H9 (cell line): ENCODE measurements around the gene PLD1. TPM values are rescaled to one million over a fixed set of nuclear protein-coding genes. Genes with fewer than 3 reads are reported as not detected.

ENCODE experiments used
- DNase-seq: peaks from one replicate; pipeline ENCODE4 v3.0.0-alpha.2; 2017
- H2AFZ ChIP-seq: one replicate; pipeline ENCODE4 v1.6.1; 2013; ENCODE audit warnings: mild to moderate bottlenecking, low read length, control low read depth, moderate library complexity
- H2AK5ac ChIP-seq: 2 replicates; pipeline ENCODE4 v1.6.1; 2013; ENCODE audit warnings: low read length, control low read depth, mixed read lengths; ENCODE audit not compliant: insufficient read length
- H2BK120ac ChIP-seq: one replicate; pipeline ENCODE4 v1.6.1; 2013; ENCODE audit warnings: low read depth, mild to moderate bottlenecking, low read length, control low read depth, inconsistent platforms; ENCODE audit not compliant: poor library complexity, severe bottlenecking
- H2BK12ac ChIP-seq: 2 replicates; pipeline ENCODE4 v1.6.1; 2013; ENCODE audit warnings: low read length, control low read depth, mixed read lengths, low read depth; ENCODE audit not compliant: insufficient read length
- H2BK15ac ChIP-seq: 2 replicates; pipeline ENCODE4 v1.6.1; 2013; ENCODE audit warnings: low read depth, low read length, control low read depth
- H2BK20ac ChIP-seq: one replicate; pipeline ENCODE4 v1.6.1; 2013; ENCODE audit warnings: low read depth, mild to moderate bottlenecking, low read length, control low read depth, inconsistent platforms; ENCODE audit not compliant: poor library complexity, severe bottlenecking
- H2BK5ac ChIP-seq: 2 replicates; pipeline ENCODE4 v1.6.1; 2013; ENCODE audit warnings: low read length, control low read depth, mixed read lengths; ENCODE audit not compliant: insufficient read length
- H3K14ac ChIP-seq: 2 replicates; pipeline ENCODE4 v1.6.1; 2013; ENCODE audit warnings: low read length, control low read depth; ENCODE audit not compliant: insufficient read depth
- H3K18ac ChIP-seq: 2 replicates; pipeline ENCODE4 v1.6.1; 2013; ENCODE audit warnings: low read depth, mild to moderate bottlenecking, mixed read lengths, low read length, control low read depth; ENCODE audit not compliant: insufficient read length
- H3K23ac ChIP-seq: 2 replicates; pipeline ENCODE4 v1.6.1; 2013; ENCODE audit warnings: low read length, control low read depth, mixed read lengths, low read depth; ENCODE audit not compliant: insufficient read length
- H3K23me2 ChIP-seq: 2 replicates; pipeline ENCODE4 v1.6.1; 2013; ENCODE audit warnings: low read depth, mild to moderate bottlenecking, mixed read lengths, low read length, control low read depth; ENCODE audit not compliant: insufficient read length, poor library complexity, severe bottlenecking
- H3K27ac ChIP-seq: 2 replicates; pipeline ENCODE4 v1.5.1; 2013; ENCODE audit warnings: low read length, control low read depth, mixed read lengths, low read depth; ENCODE audit not compliant: insufficient read length
- H3K27me3 ChIP-seq: 2 replicates; pipeline ENCODE4 v1.6.1; 2013; ENCODE audit warnings: low read length, control low read depth, inconsistent platforms; ENCODE audit not compliant: insufficient read depth
- H3K4ac ChIP-seq: 2 replicates; pipeline ENCODE4 v1.6.1; 2013; ENCODE audit warnings: low read depth, mild to moderate bottlenecking, control low read depth, inconsistent platforms, low read length, moderate library complexity
- H3K4me1 ChIP-seq: 2 replicates; pipeline ENCODE4 v1.6.1; 2013; ENCODE audit warnings: low read length, control low read depth, inconsistent platforms; ENCODE audit not compliant: insufficient read depth
- H3K4me2 ChIP-seq: 2 replicates; pipeline ENCODE4 v1.6.1; 2013; ENCODE audit warnings: low read length, control low read depth, mixed read lengths; ENCODE audit not compliant: insufficient read length, insufficient read depth
- H3K56ac ChIP-seq: 2 replicates; pipeline ENCODE4 v1.6.1; 2013; ENCODE audit warnings: low read depth, mild to moderate bottlenecking, mixed read lengths, low read length, control low read depth; ENCODE audit not compliant: insufficient read length
- H3K79me1 ChIP-seq: 2 replicates; pipeline ENCODE4 v1.6.1; 2013; ENCODE audit warnings: low read depth, mild to moderate bottlenecking, moderate library complexity, low read length, control low read depth, inconsistent platforms; ENCODE audit not compliant: insufficient read depth, poor library complexity, severe bottlenecking
- H3K79me2 ChIP-seq: 2 replicates; pipeline ENCODE4 v1.6.1; 2013; ENCODE audit warnings: low read length, control low read depth, inconsistent platforms; ENCODE audit not compliant: insufficient read depth
- H3K9ac ChIP-seq: 2 replicates; pipeline ENCODE4 v1.6.1; 2013; ENCODE audit warnings: low read length, control low read depth, mixed read lengths; ENCODE audit not compliant: insufficient read length; ENCODE audit errors: extremely low read depth
- H3K9me3 ChIP-seq: one replicate; pipeline ENCODE4 v1.6.1; 2013; ENCODE audit warnings: low read depth, low read length, inconsistent platforms; ENCODE audit not compliant: control insufficient read depth
- H3T11ph ChIP-seq: one replicate; pipeline ENCODE4 v1.6.1; 2013; ENCODE audit warnings: mild to moderate bottlenecking, low read length, control low read depth, inconsistent platforms
- H4K20me1 ChIP-seq: one replicate; pipeline ENCODE4 v1.6.1; 2013; ENCODE audit not compliant: control insufficient read depth, insufficient read length, insufficient read depth
- H4K5ac ChIP-seq: 2 replicates; pipeline ENCODE4 v1.6.1; 2013; ENCODE audit warnings: low read depth, mild to moderate bottlenecking, mixed read lengths, low read length, control low read depth; ENCODE audit not compliant: insufficient read length
- H4K8ac ChIP-seq: replicated peaks from 2 replicates; pipeline ENCODE4 v1.6.1; 2013; ENCODE audit warnings: low read length, control low read depth, mixed read lengths, low read depth; ENCODE audit not compliant: insufficient read length
- H4K91ac ChIP-seq: 2 replicates; pipeline ENCODE4 v1.6.1; 2013; ENCODE audit warnings: low read depth, mild to moderate bottlenecking, moderate library complexity, mixed read lengths, low read length, control low read depth; ENCODE audit not compliant: insufficient read length
- H3K27ac Mint-ChIP-seq, 3 experiments: 2 replicates in 2 of 3; 3 replicates in 1 of 3; pipeline ENCODE4 v1.8.0; 2020 to 2021; ENCODE audit warnings: mixed read lengths in 3 of 3, mild to moderate bottlenecking in 1 of 3, moderate library complexity in 1 of 3
- H3K27me3 Mint-ChIP-seq: 2 replicates; pipeline ENCODE4 v1.8.0; 2021; ENCODE audit warnings: low read depth, mild to moderate bottlenecking, moderate library complexity, mixed read lengths
- H3K36me3 Mint-ChIP-seq, 3 experiments: 2 replicates in 2 of 3; 3 replicates in 1 of 3; pipeline ENCODE4 v1.8.0; 2020 to 2021; ENCODE audit warnings: low read depth in 3 of 3, mixed read lengths in 3 of 3; ENCODE audit not compliant: insufficient read depth in 1 of 3
- H3K4me1 Mint-ChIP-seq, 2 experiments: 2 replicates each; pipeline ENCODE4 v1.8.0; 2020; ENCODE audit warnings: mixed read lengths in 2 of 2
- H3K4me3 Mint-ChIP-seq, 2 experiments: 2 replicates in 1 of 2; 3 replicates in 1 of 2; pipeline ENCODE4 v1.8.0; 2020 to 2021; ENCODE audit warnings: mild to moderate bottlenecking in 2 of 2, mixed read lengths in 2 of 2, moderate library complexity in 1 of 2
- H3K9me3 Mint-ChIP-seq, 2 experiments: 2 replicates in 1 of 2; 3 replicates in 1 of 2; pipeline ENCODE4 v1.8.0; 2020; ENCODE audit warnings: mild to moderate bottlenecking in 2 of 2, mixed read lengths in 2 of 2, moderate library complexity in 1 of 2
- CTCF ChIP-seq: fragments of 200-600 bp; sonication (generic); conservative IDR thresholded peaks from 3 replicates; pipeline ENCODE4 v1.8.0; 2021; ENCODE audit warnings: antibody characterized with exemption, mild to moderate bottlenecking
- WGBS: extraction: QIAGEN DNeasy Blood & Tissue Kit; methylation state at CpG from one replicate; pipeline ENCODE4 v1.1.7; 2013; ENCODE audit warnings: missing lambda C conversion rate, low lambda C conversion rate, mixed read lengths; ENCODE audit not compliant: insufficient read length; ENCODE audit errors: extremely low coverage; 5-methylcytosine and 5-hydroxymethylcytosine counted together
- total RNA-seq: library from RNA; stranded (reverse); gene quantifications from 2 replicates; pipeline ENCODE4 v1.2.1, GENCODE V29; 2021

The PLD1 gene
- total RNA-seq, 1 experiment from 2014 or later = 1.8 TPM

DNA sequence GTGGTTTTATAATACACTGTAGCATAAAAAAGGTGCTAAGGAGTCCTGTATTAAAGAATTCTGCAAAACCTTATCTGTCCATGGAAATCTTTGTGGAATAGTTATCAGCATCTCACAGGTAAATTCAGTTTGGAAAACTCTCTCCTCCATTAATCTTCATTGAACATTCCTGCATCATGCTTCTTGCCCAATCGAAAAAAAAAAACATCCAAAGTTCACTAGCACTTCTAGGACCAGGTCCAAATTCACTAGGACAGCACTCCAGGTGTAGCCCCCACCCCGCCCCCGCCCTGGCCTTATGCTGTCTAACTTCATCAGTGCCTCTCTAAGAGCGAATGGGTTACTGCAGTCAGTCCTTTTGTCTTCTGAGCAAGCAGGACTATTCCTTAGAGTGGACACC, 138.6 kb downstream of the PLD1 start:
- H3K79me2 ChIP-seq = no peaks in the 10 kb centered on the region
- no peak overlapping the region for H3K14ac ChIP-seq
- no peak for DNase-seq
- no peak overlapping the region for H3K27ac ChIP-seq
- H3K56ac ChIP-seq = no peak overlapping the region
- Mint-ChIP-seq H3K9me3 (no peaks in the 10 kb centered on the region), H3K4me1 (0 out of 4 replicates have a peak, but pooled peaks cover 0 to 2% of the 10 kb centered on the region in 2 experiments), H3K4me3 (no peak overlapping the region), H3K36me3 (no peaks in the 10 kb centered on the region), H3K27ac (no peak overlapping the region), H3K27me3 (no peaks in the 10 kb centered on the region)
- no peak overlapping the region for H2BK20ac ChIP-seq
- no peaks in the 10 kb centered on the region for H3K27me3 ChIP-seq
- no peak overlapping the region for H2BK12ac ChIP-seq
- no peak overlapping the region for H4K5ac ChIP-seq
- no peak overlapping the region for H3K23ac ChIP-seq
- no peak overlapping the region for H2AFZ ChIP-seq
- no peak overlapping the region for H2BK5ac ChIP-seq
- no peak overlapping the region for H3K18ac ChIP-seq
- H4K91ac ChIP-seq = no peak overlapping the region
- no peaks in the 10 kb centered on the region for H3K4me1 ChIP-seq
- TF ChIP-seq CTCF = no peak
- no peak overlapping the region for H3T11ph ChIP-seq
- no peaks in the 10 kb centered on the region for H3K23me2 ChIP-seq
- no peak overlapping the region for H3K4ac ChIP-seq
- H4K8ac ChIP-seq = no peak overlapping the region
- H3K9ac ChIP-seq = no peak overlapping the region
- no peak overlapping the region for H3K4me2 ChIP-seq
- no peaks in the 10 kb centered on the region for H4K20me1 ChIP-seq
- no CpG with 5 or more reads among the region's 4 CpGs for WGBS
- no peak overlapping the region for H2BK120ac ChIP-seq
- no peak overlapping the region for H2BK15ac ChIP-seq
- no peak overlapping the region for H2AK5ac ChIP-seq
- H3K79me1 ChIP-seq = no peaks in the 10 kb centered on the region
- no peaks in the 10 kb centered on the region for H3K9me3 ChIP-seq
